ENCODE measurements around the gene POMC. TPM values are rescaled to one million over a fixed set of nuclear protein-coding genes. Genes with fewer than 3 reads are reported as not detected.

Gene POMC
- total RNA-seq, 1 experiment from 2014 or later = not detected

DNA sequence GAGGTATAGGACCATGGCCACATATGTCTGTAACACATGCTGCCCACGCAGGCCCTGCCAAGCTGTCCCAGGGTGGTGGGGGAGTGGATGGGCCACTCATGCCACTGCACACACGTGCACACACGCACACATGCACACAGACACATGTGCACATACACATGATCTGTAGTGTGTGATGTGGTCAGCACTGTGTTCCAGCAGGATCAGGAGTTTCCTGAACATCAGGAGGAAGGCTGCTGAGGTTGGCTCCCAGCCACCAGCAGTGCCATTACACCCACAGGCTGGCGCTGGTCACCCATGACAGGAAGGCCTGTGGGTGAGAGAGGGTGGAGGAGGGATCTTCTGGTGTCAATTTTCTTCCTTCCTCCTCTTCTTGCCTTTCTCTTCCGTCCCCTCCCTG lies 44.7 kb downstream of the POMC start:
- BruUV-seq (replicated peaks) = no TSS peak
- DNase-seq (ENCODE audit: low read depth, low spot score) (no peak), ATAC-seq (no peak)
- no peaks in the 10 kb centered on the region for H3K27me3 ChIP-seq (ENCODE audit: insufficient read depth, low read length)
- intact Hi-C loops (cut with micrococcal nuclease) = no loop called here
- H3K9me3 ChIP-seq (ENCODE audit: control insufficient read depth in 1 of 2, insufficient read depth in 1 of 2, low read depth in 1 of 2, low read length in 2 of 2) = no peaks in the 10 kb centered on the region
- no peak overlapping the region for H3K9ac ChIP-seq (ENCODE audit: low read length)
- no peaks in the 10 kb centered on the region for H3K36me3 ChIP-seq (ENCODE audit: control insufficient read depth in 1 of 2, insufficient read depth in 2 of 2, low read length in 2 of 2)
- ChIA-PET CTCF (no interaction called here), POLR2A (no interaction called here), RAD21 (ENCODE audit: low non-redundant PET in 1 of 2, low total read pairs in 2 of 2, uncharacterized antibody in 2 of 2, unreplicated experiment in 2 of 2) (no interaction called here)
- H3K4me3 ChIP-seq (replicated peaks in 1 of 2; ENCODE audit: low read depth in 1 of 2, low read length in 2 of 2) = no peak overlapping the region
- H3K9me2 ChIP-seq (ENCODE audit: insufficient read depth) = no peaks in the 10 kb centered on the region
- no peaks in the 10 kb centered on the region for H3K4me1 ChIP-seq (ENCODE audit: control insufficient read depth in 1 of 2, insufficient read depth in 2 of 2, low read length in 2 of 2)
- TF ChIP-seq, protein P1, sequence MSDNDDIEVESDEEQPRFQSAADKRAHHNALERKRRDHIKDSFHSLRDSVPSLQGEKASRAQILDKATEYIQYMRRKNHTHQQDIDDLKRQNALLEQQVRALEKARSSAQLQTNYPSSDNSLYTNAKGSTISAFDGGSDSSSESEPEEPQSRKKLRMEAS (IDR thresholded peaks at IDR 0.05) = no peak
- TF ChIP-seq, protein P2, sequence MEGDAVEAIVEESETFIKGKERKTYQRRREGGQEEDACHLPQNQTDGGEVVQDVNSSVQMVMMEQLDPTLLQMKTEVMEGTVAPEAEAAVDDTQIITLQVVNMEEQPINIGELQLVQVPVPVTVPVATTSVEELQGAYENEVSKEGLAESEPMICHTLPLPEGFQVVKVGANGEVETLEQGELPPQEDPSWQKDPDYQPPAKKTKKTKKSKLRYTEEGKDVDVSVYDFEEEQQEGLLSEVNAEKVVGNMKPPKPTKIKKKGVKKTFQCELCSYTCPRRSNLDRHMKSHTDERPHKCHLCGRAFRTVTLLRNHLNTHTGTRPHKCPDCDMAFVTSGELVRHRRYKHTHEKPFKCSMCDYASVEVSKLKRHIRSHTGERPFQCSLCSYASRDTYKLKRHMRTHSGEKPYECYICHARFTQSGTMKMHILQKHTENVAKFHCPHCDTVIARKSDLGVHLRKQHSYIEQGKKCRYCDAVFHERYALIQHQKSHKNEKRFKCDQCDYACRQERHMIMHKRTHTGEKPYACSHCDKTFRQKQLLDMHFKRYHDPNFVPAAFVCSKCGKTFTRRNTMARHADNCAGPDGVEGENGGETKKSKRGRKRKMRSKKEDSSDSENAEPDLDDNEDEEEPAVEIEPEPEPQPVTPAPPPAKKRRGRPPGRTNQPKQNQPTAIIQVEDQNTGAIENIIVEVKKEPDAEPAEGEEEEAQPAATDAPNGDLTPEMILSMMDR (IDR thresholded peaks at IDR 0.05 in 2 of 3, conservative IDR thresholded peaks at IDR 0.05 in 1 of 3; ENCODE audit: borderline replicate concordance in 1 of 3, insufficient read depth in 1 of 3, low read depth in 2 of 3, low read length in 2 of 3) = no peak
- TF ChIP-seq EZH2phosphoT487 (IDR thresholded peaks at IDR 0.05; ENCODE audit: borderline replicate concordance) (no peak), SP1 (IDR thresholded peaks at IDR 0.05; ENCODE audit: low read depth) (no peak), ZFX (IDR thresholded peaks at IDR 0.05) (no peak), POLR2A (IDR thresholded peaks at IDR 0.05; ENCODE audit: borderline replicate concordance, extremely low read depth, insufficient read depth, insufficient read length) (no peak), ELF1 (IDR thresholded peaks at IDR 0.05; ENCODE audit: borderline replicate concordance, low read depth) (no peak), SRF (IDR thresholded peaks at IDR 0.05; ENCODE audit: low read depth) (no peak), TCF7L2 (IDR thresholded peaks at IDR 0.05; ENCODE audit: borderline replicate concordance, extremely low read depth, insufficient read depth, insufficient read length) (no peak), POLR2AphosphoS5 (IDR thresholded peaks at IDR 0.05; ENCODE audit: low read depth, low read length) (no peak)
- TF ChIP-seq, protein P3, sequence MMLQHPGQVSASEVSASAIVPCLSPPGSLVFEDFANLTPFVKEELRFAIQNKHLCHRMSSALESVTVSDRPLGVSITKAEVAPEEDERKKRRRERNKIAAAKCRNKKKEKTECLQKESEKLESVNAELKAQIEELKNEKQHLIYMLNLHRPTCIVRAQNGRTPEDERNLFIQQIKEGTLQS (IDR thresholded peaks at IDR 0.05) = no peak
- H2AFZ ChIP-seq (ENCODE audit: low read depth, low read length, poor library complexity, severe bottlenecking) = no peak overlapping the region
- no peak overlapping the region for H3K27ac ChIP-seq (ENCODE audit: low read depth, low read length)
- no peaks in the 10 kb centered on the region for H3K79me2 ChIP-seq (ENCODE audit: insufficient read depth, low read length)
- H3K4me2 ChIP-seq (ENCODE audit: low read length) = no peak overlapping the region
- no peaks in the 10 kb centered on the region for H4K20me1 ChIP-seq (ENCODE audit: insufficient read depth)
